ENCODE measurements around the gene RAB3GAP2. TPM values are rescaled to one million over a fixed set of nuclear protein-coding genes. Genes with fewer than 3 reads are reported as not detected.
"Not testable (repeated sequence)": the region's sequence is repeated elsewhere in the genome, so short reads cannot be mapped to it uniquely, and the experiment has no call there.

RAB3GAP2 gene
- total RNA-seq, 1 donor from 2014 or later = 50.6 TPM

DNA sequence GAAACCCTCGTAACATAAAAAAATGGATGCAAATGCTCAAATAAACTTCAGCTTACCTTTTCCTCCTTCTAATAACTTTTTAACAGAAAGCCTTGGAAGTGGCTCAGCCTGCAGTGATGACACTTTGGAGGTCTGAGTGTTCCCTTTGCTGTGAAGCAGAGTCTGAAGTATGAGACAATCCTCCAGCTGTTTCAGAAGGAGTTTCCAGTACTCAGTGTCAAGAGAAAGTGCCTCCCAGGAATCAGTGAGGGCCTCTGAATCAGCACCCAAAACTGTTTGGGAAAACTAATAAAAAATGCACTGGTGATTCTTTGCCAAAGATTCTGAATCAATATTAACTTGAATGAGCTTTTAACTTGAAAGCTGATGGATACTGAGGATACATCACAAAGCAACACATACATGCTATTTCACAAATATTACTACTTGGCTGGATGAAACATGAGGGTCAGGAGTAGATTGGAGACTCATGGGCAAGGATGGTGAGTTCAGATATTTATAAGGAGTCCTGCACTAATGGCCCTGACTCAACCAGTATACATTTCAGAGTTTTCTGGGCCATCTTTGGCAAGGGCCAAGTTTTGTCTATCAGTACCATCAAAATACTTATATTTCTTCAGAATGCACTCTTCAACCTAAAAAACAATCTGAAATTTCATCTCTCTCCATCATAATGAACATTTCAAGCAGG, 101.3 kb downstream of the RAB3GAP2 start:
- peaks cover 4% of the 10 kb centered on the region for H3K9me3 Mint-ChIP-seq
- DNase-seq (ENCODE audit: low spot score in 2 of 2, unreplicated experiment in 2 of 2) = no peak
- no peak overlapping the region for H3K27ac Mint-ChIP-seq
- H3K27me3 Mint-ChIP-seq (ENCODE audit: low read depth) = no peaks in the 10 kb centered on the region
- TF ChIP-seq, protein P1, sequence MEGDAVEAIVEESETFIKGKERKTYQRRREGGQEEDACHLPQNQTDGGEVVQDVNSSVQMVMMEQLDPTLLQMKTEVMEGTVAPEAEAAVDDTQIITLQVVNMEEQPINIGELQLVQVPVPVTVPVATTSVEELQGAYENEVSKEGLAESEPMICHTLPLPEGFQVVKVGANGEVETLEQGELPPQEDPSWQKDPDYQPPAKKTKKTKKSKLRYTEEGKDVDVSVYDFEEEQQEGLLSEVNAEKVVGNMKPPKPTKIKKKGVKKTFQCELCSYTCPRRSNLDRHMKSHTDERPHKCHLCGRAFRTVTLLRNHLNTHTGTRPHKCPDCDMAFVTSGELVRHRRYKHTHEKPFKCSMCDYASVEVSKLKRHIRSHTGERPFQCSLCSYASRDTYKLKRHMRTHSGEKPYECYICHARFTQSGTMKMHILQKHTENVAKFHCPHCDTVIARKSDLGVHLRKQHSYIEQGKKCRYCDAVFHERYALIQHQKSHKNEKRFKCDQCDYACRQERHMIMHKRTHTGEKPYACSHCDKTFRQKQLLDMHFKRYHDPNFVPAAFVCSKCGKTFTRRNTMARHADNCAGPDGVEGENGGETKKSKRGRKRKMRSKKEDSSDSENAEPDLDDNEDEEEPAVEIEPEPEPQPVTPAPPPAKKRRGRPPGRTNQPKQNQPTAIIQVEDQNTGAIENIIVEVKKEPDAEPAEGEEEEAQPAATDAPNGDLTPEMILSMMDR (IDR thresholded peaks at IDR 0.05; ENCODE audit: unreplicated experiment) = no peak
- no peaks in the 10 kb centered on the region for H3K4me1 Mint-ChIP-seq
- peaks cover 52% of the 10 kb centered on the region for H3K36me3 Mint-ChIP-seq
- H3K4me3 Mint-ChIP-seq = no peak overlapping the region

DNA sequence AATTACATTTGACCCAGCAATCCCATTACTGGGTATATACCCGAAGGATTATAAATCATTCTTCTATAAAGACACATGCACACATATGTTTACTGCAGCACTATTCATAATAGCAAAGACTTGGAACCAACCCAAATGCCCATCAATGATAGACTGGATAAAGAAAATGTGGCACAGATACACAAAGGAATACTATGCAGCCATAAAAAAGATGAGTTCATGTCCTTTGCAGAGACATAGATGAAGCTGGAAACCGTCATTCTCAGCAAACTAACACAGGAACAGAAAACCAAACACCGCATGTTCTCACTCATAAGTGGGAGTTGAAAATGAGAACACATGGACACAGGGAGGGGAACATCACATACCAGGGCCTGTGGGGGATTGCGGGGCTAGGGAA, 102.4 kb downstream of the RAB3GAP2 start:
- not testable (repeated sequence) for H3K4me1 Mint-ChIP-seq; H3K27me3 Mint-ChIP-seq (ENCODE audit: low read depth)

DNA sequence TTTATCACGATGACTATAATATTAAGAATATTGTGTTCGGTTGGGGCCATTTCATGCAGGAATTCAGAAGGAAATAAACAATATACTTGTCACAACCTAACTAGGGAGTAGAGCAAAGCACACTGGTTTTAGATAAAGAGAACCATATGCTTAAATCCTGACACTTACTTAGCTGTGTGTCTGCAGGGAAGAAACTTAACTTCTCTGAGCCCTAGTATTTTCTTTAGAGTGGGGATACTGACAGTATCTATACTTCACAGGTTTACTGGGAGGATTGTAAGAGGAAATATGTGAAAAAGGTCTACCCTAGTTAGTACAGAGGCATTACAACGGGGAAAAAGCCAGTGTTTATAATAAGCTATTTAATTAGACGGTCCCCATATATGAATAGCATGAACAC, 105.4 kb downstream of the RAB3GAP2 start:
- H3K4me3 Mint-ChIP-seq = no peak overlapping the region
- no peaks in the 10 kb centered on the region for H3K27me3 Mint-ChIP-seq (ENCODE audit: low read depth)
- no peaks in the 10 kb centered on the region for H3K4me1 Mint-ChIP-seq
- peaks cover 37% of the 10 kb centered on the region for H3K36me3 Mint-ChIP-seq
- DNase-seq (ENCODE audit: low spot score in 2 of 2, unreplicated experiment in 2 of 2) = no peak
- H3K9me3 Mint-ChIP-seq = peaks cover 4% of the 10 kb centered on the region
- TF ChIP-seq, protein P1 (IDR thresholded peaks at IDR 0.05; ENCODE audit: unreplicated experiment) = no peak
- no peak overlapping the region for H3K27ac Mint-ChIP-seq

More for the DNA sequence above, 102.4 kb downstream of the RAB3GAP2 start:
- not testable (repeated sequence) for H3K4me3 Mint-ChIP-seq; H3K9me3 Mint-ChIP-seq; H3K27ac Mint-ChIP-seq; DNase-seq (ENCODE audit: low spot score in 2 of 2, unreplicated experiment in 2 of 2)
- H3K36me3 Mint-ChIP-seq = peaks cover 47% of the 10 kb centered on the region

DNA sequence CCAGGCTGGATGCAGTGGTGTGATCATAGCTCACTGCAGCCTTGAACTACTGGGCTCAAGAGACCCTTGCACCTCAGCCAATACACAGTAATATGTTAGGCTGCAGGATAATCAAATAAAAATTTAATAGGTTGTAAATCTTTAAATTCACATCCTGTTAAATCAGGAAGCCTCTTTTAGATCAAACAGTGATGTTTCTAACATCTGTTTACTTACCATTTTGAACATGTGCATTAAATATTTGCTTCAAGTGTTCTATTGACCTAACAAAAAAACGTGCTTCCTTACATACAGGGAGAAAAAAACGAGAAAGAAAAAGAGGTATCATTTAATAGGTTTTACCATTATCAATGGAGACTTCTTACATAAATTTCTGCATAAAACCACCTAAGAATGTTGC, 107.7 kb downstream of the RAB3GAP2 start:
- no peaks in the 10 kb centered on the region for H3K4me1 Mint-ChIP-seq
- peaks cover 30% of the 10 kb centered on the region for H3K36me3 Mint-ChIP-seq
- no peaks in the 10 kb centered on the region for H3K27me3 Mint-ChIP-seq (ENCODE audit: low read depth)
- H3K27ac Mint-ChIP-seq = no peak overlapping the region
- H3K9me3 Mint-ChIP-seq = peaks cover 4% of the 10 kb centered on the region
- TF ChIP-seq, protein P1 (IDR thresholded peaks at IDR 0.05; ENCODE audit: unreplicated experiment) = no peak
- no peak overlapping the region for H3K4me3 Mint-ChIP-seq
- no peak for DNase-seq (ENCODE audit: low spot score in 2 of 2, unreplicated experiment in 2 of 2)

DNA sequence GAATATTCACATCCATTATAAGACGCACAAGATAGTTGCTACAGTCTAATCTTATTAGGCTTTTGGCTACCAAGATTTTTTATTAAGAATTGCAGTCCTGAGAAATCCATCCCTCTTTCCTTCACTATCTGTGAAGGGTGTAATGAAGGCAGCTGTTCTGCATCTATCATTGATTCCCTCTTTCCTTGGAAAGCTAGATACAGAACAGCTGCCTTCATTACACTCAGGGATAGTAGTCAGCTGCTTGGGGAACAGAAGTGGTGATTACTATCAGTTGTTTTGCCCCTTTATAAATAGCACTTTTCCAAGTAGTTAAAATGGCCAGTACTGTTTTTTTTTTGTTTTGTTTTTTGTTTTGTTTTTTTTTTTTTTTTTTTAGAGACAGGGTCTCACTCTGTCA, 108.1 kb downstream of the RAB3GAP2 start:
- H3K27ac Mint-ChIP-seq = no peak overlapping the region
- H3K36me3 Mint-ChIP-seq = peaks cover 27% of the 10 kb centered on the region
- DNase-seq (ENCODE audit: low spot score in 2 of 2, unreplicated experiment in 2 of 2) = no peak
- H3K9me3 Mint-ChIP-seq = peaks cover under 1% of the 10 kb centered on the region
- H3K4me1 Mint-ChIP-seq = no peaks in the 10 kb centered on the region
- no peaks in the 10 kb centered on the region for H3K27me3 Mint-ChIP-seq (ENCODE audit: low read depth)
- no peak overlapping the region for H3K4me3 Mint-ChIP-seq
- TF ChIP-seq, protein P1 (IDR thresholded peaks at IDR 0.05; ENCODE audit: unreplicated experiment) = no peak

DNA sequence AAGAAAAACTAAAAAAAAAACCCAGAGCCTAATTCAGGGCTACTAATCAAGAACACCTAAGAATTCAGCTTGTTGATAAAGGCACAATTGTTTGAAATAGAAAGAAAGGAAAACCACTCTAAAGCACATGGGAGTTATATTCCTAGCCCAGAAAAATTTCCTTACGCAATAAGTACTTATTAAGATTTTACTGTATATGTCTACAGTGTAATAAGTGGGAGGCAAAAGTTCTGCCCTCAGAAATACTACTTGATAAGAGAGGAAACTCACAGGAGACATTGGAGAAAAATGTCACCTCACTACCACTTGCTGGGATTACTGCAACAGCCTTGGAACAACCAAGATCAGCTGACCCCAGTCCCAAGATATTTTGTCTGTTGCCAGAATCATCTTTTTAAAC, 112.2 kb downstream of the RAB3GAP2 start:
- no peaks in the 10 kb centered on the region for H3K27me3 Mint-ChIP-seq (ENCODE audit: low read depth)
- no peaks in the 10 kb centered on the region for H3K9me3 Mint-ChIP-seq
- H3K36me3 Mint-ChIP-seq = peaks cover 26% of the 10 kb centered on the region
- H3K4me1 Mint-ChIP-seq = no peaks in the 10 kb centered on the region
- H3K27ac Mint-ChIP-seq = no peak overlapping the region
- H3K4me3 Mint-ChIP-seq = no peak overlapping the region
- no peak for DNase-seq (ENCODE audit: low spot score in 2 of 2, unreplicated experiment in 2 of 2)
- TF ChIP-seq, protein P1 (IDR thresholded peaks at IDR 0.05; ENCODE audit: unreplicated experiment) = no peak

Measured in mesothelial cell of epicardium (in vitro differentiated cells).